HepG2 (cell line): Measurements from ENCODE around the gene RICTOR. TPM values are rescaled to one million over a fixed set of nuclear protein-coding genes. Genes with fewer than 3 reads are reported as not detected.
A peak's percentile ranks its signal among the peaks of the same experiment; 100 is the strongest.

Source experiments
- CBX2 ChIP-seq, 2 experiments: fragments of 200-600 bp in 1 of 2; sonication (generic); formaldehyde crosslinking in 1 of 2; IDR thresholded peaks; 2 replicates each; pipeline versions ENCODE4 v1.7.0 to v1.8.1; 2018 to 2022; ENCODE audit warnings: low read depth in 2 of 2, low read length in 1 of 2, mild to moderate bottlenecking in 1 of 2, missing genetic modification reagents in 1 of 2
- CBX5 ChIP-seq: sonication (generic); formaldehyde crosslinking; IDR thresholded peaks from 2 replicates; pipeline ENCODE4 v1.4.0; 2020; ENCODE audit warnings: missing genetic modification reagents, borderline replicate concordance
- ELF4 ChIP-seq: sonication (generic); formaldehyde crosslinking; IDR thresholded peaks from 2 replicates; pipeline ENCODE4 v1.5.0; 2020; ENCODE audit warnings: missing genetic modification reagents, mild to moderate bottlenecking, moderate library complexity, borderline replicate concordance
- HMGXB3 ChIP-seq: sonication (generic); formaldehyde crosslinking; IDR thresholded peaks from 2 replicates; pipeline ENCODE4 v1.4.0; 2020; ENCODE audit warnings: missing genetic modification reagents, borderline replicate concordance
- IRX3 ChIP-seq: sonication (generic); formaldehyde crosslinking; IDR thresholded peaks from 2 replicates; pipeline ENCODE4 v1.8.1; 2023; ENCODE audit warnings: mild to moderate bottlenecking, low read depth, missing genetic modification reagents, borderline replicate concordance
- MED1 ChIP-seq: sonication (generic); formaldehyde crosslinking; IDR thresholded peaks from 2 replicates; pipeline ENCODE4 v1.4.0; 2020; ENCODE audit warnings: missing genetic modification reagents
- MLX ChIP-seq: IDR thresholded peaks from 2 replicates; pipeline ENCODE4 v1.6.1; 2016
- NR2F1 ChIP-seq, 2 experiments: fragments of 450-650 bp in 1 of 2; formaldehyde crosslinking in 1 of 2; IDR thresholded peaks; 2 replicates each; pipeline versions ENCODE4 v1.5.0 to v1.6.1; 2016 to 2020; ENCODE audit warnings: mild to moderate bottlenecking in 1 of 2, missing compliant biosample characterization in 1 of 2, missing genetic modification reagents in 1 of 2, moderate library complexity in 1 of 2
- PHF8 ChIP-seq: sonication (generic); formaldehyde crosslinking; IDR thresholded peaks from 2 replicates; pipeline ENCODE4 v1.5.0; 2020; ENCODE audit warnings: missing genetic modification reagents
- SOX13 ChIP-seq, 3 experiments: fragments of 450-650 bp in 1 of 3; sonication (generic) in 1 of 3; formaldehyde crosslinking in 1 of 3; IDR thresholded peaks in 2 of 3; conservative IDR thresholded peaks in 1 of 3; 2 replicates each; pipeline versions ENCODE4 v1.5.0 to v1.6.1; 2016 to 2020; ENCODE audit warnings: antibody characterized with exemption in 1 of 3, mild to moderate bottlenecking in 1 of 3, missing compliant biosample characterization in 1 of 3, missing genetic modification reagents in 1 of 3, moderate library complexity in 1 of 3
- TEF ChIP-seq: sonication (generic); formaldehyde crosslinking; IDR thresholded peaks from 2 replicates; pipeline ENCODE4 v1.5.0; 2020; ENCODE audit warnings: missing genetic modification reagents
- TERF1 ChIP-seq: sonication (generic); formaldehyde crosslinking; IDR thresholded peaks from 2 replicates; pipeline ENCODE4 v1.8.0; 2022; ENCODE audit warnings: mild to moderate bottlenecking, missing genetic modification reagents, moderate library complexity
- TGIF2 ChIP-seq: IDR thresholded peaks from 2 replicates; pipeline ENCODE4 v1.6.1; 2016; ENCODE audit warnings: control low read depth, missing compliant biosample characterization
- ZBTB8A ChIP-seq: sonication (generic); formaldehyde crosslinking; IDR thresholded peaks from 2 replicates; pipeline ENCODE4 v1.4.0; 2020; ENCODE audit warnings: mild to moderate bottlenecking, low read depth, missing genetic modification reagents, borderline replicate concordance
- ZNF180 ChIP-seq: sonication (generic); formaldehyde crosslinking; IDR thresholded peaks from 2 replicates; pipeline ENCODE4 v1.4.0; 2020; ENCODE audit warnings: low read depth, missing genetic modification reagents, borderline replicate concordance
- ZNF205 ChIP-seq: IDR thresholded peaks from 2 replicates; pipeline ENCODE4 v1.6.1; 2018; ENCODE audit warnings: missing biosample characterization, missing genetic modification reagents
- ZNF33B ChIP-seq: sonication (generic); formaldehyde crosslinking; IDR thresholded peaks from 2 replicates; pipeline ENCODE4 v1.5.1; 2020; ENCODE audit warnings: mild to moderate bottlenecking, missing genetic modification reagents
- ZNF644 ChIP-seq: IDR thresholded peaks from 2 replicates; pipeline ENCODE4 v1.6.1; 2016; ENCODE audit warnings: low read depth
- ZNF704 ChIP-seq: sonication (generic); formaldehyde crosslinking; IDR thresholded peaks from 2 replicates; pipeline ENCODE4 v1.8.1; 2023; ENCODE audit warnings: mild to moderate bottlenecking, inconsistent platforms, moderate library complexity, missing genetic modification reagents, borderline replicate concordance
- polyA plus RNA-seq, 8 experiments: library from polyadenylated mRNA; depleted of rRNA in 3 of 8; stranded (reverse) in 7 of 8; unstranded in 1 of 8; fragments of >200 nt; fragmentation: Illumina TruSeq in 4 of 8; extraction: Trizol in 4 of 8; gene quantifications; 2 replicates each; pipeline versions ENCODE4 v1.2.1 to v1.2.3, GENCODE V29; 2011 to 2016; ENCODE audit warnings: low read depth in 4 of 8, missing spikeins in 1 of 8, mixed read lengths in 1 of 8; ENCODE audit not compliant: insufficient read depth in 1 of 8
- total RNA-seq, 5 experiments: library from RNA; depleted of rRNA; stranded (reverse); fragments of >200 nt; fragmentation: Illumina TruSeq; extraction: Trizol; gene quantifications; 2 replicates each; pipeline ENCODE4 v1.2.3, GENCODE V29; 2016; ENCODE audit warnings: low read depth in 1 of 5

Gene RICTOR
- total and polyA plus RNA-seq, 2 of the 13 experiments (the other 11 are each of a cell fraction or from before 2014, with no cell fraction given): 10.7 to 15.4 TPM

- peak; percentile 69 to 83 for TF ChIP-seq NR2F1 (CRISPR knock-in tag; IDR thresholded peaks at IDR 0.05)
- TF ChIP-seq ZNF704 (CRISPR knock-in tag): no peak
- no peak for TF ChIP-seq ZBTB8A (CRISPR knock-in tag)
- TF ChIP-seq ZNF33B: no peak
- TF ChIP-seq MLX (CRISPR knock-in tag): 0 out of 2 replicates have a peak, but pooled peaks have one; percentile 45
- TF ChIP-seq TGIF2: 0 out of 2 replicates have a peak, but pooled peaks have one; percentile 81
- no peak for TF ChIP-seq PHF8 (CRISPR knock-in tag)
- TF ChIP-seq IRX3: no peak
- TF ChIP-seq MED1: peak; percentile 70
- TF ChIP-seq CBX2 (IDR thresholded peaks at IDR 0.05; ENCODE audit: low read depth, low read length): no peak
- TF ChIP-seq CBX2 (CRISPR knock-in tag; IDR thresholded peaks at IDR 0.05; ENCODE audit: low read depth): no peak
- no peak for TF ChIP-seq ZNF180 (CRISPR knock-in tag)
- no peak for TF ChIP-seq ELF4 (CRISPR knock-in tag)
- 0 out of 2 replicates have a peak, but pooled peaks have one; percentile 37 for TF ChIP-seq ZNF205 (CRISPR knock-in tag)
- peak; percentile 99 for TF ChIP-seq ZNF644
- TF ChIP-seq TERF1 (CRISPR knock-in tag): no peak
- TF ChIP-seq HMGXB3 (CRISPR knock-in tag): no peak
- peak; percentile 50; the same call in 1 of the 2 replicates for TF ChIP-seq SOX13 (IDR thresholded peaks at IDR 0.05)
- peak in 1 of 2 experiments; percentile 90; a peak in 2 of 4 replicates for TF ChIP-seq SOX13 (CRISPR knock-in tag; conservative IDR thresholded peaks at IDR 0.05 in 1 of 2, IDR thresholded peaks at IDR 0.05 in 1 of 2)
- no peak for TF ChIP-seq TEF
- TF ChIP-seq CBX5 (CRISPR knock-in tag): peak; percentile 93; the same call in 1 of the 2 replicates
Observed at GRCh38 chr5:39102684-39103155, 28.5 kb upstream of the RICTOR start (continued).
